ENCODE results near the gene LHFPL4.

LHFPL4 gene

GRCh38 chr3:9468460-9468859, 85.2 kb downstream of the LHFPL4 start:
- no peak for DNase-seq

GRCh38 chr3:9467451-9467850, 86.2 kb downstream of the LHFPL4 start:
- DNase-seq: no peak

DNA sequence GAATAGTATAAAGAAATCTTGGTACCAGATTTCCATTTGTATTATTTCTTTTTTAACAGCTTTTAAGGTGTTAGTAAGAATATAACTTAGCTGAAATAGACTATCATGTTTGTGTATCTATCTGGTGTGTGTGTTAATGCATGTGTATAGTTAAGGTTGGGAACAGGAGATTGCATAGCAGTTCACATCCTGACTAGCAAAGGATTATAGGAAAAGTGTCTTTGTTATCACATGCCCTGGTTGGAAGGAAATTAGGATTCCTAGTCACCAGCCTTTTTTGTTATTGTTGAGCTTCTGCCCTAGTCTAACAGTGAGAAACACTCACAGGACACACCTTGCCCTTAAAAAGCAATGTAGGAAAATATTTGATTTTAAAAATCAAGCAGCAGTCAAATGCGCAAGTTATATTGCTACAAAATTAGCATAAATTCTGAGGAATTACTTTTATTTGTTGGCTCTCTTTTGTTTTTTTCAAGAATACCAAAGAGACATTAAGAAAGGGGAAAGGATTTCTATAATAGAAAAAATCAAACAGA, 98.0 kb downstream of the LHFPL4 start:
- no peak for DNase-seq

GRCh38 chr3:9452417-9452816, 101.2 kb downstream of the LHFPL4 start:
- DNase-seq: peak; percentile 19

DNA sequence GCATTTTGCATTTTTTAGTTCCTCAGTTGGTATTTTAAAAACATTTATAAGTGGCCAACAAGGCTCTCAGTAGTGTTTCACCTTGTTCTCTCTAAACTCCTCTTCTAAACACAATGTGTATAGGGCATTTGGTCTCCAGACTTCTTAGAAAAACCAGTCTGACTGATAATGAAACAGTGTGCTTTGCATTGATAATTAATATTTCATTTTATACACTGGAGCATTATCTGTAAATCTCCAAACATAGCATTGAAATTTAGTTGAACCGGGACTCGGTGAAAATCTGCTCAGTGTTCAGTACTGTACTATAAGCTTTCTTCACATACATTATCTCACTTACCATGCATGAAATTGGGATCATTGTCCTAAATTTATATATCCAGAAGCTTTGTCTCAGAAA, 102.6 kb downstream of the LHFPL4 start:
- DNase-seq: no peak

- no peak for DNase-seq
These were observed 103.5 kb downstream of the LHFPL4 start for GRCh38 chr3:9450126-9450525.

DNA sequence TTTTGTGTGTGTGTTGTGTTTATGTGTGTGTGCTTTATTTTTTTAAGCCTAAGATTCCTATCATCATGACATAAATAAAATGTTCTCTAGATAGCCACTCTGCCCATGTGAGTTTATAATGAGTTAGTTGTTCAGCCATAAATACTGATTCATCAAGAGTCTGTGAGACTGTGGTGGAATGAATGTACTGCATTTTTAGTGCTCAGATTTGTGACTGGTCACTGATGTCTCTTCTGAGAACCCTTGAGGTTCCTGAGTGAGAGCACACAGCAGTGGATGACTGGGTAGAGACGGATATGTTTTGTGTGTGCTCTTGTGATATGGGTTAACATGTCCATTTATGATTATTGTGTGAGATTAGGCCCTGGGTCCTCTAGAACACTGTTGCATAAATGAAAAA, 105.0 kb downstream of the LHFPL4 start:
- no peak for DNase-seq

All from CD4-positive, alpha-beta T cell treated with Interleukin-4 for 4 hours (primary cell).